Ecto neural progenitor cell (in vitro differentiated cells): Measurements from ENCODE around the gene SART3.
"Not testable (repeated sequence)": the region's sequence is repeated elsewhere in the genome, so short reads cannot be mapped to it uniquely, and the experiment has no call there.

Experiments
- DNase-seq: peaks from one replicate; pipeline ENCODE4 v3.0.0-alpha.2; 2018; ENCODE audit warnings: low spot score

The SART3 gene

GRCh38 chr12:108597559-108598471 is 36.8 kb upstream of the SART3 start, which contains the start of gene TMEM119:
TSS of gene TMEM119 (minus strand) at chr12:108598084. CDS start at chr12:108592383, 5,701 bp downstream.
- DNase-seq, result peak; percentile 79

GRCh38 chr12:108596854-108597558 is 36.0 kb upstream of the SART3 start:
- DNase-seq, result no peak

- no peak for DNase-seq
These were observed 35.0 kb upstream of the SART3 start for GRCh38 chr12:108595711-108596647.

GRCh38 chr12:108594960-108595710 is 34.2 kb upstream of the SART3 start:
- DNase-seq, result no peak

GRCh38 chr12:108594323-108594903 is 33.4 kb upstream of the SART3 start:
- DNase-seq, result no peak

- no peak for DNase-seq
These were observed 31.3 kb upstream of the SART3 start for GRCh38 chr12:108592033-108592909.

- no peak for DNase-seq
These were observed 30.5 kb upstream of the SART3 start for GRCh38 chr12:108591267-108591980.

- not testable (repeated sequence) for DNase-seq
These were observed 29.5 kb upstream of the SART3 start for GRCh38 chr12:108590463-108590862.

- no peak for DNase-seq
These were observed 28.9 kb upstream of the SART3 start for GRCh38 chr12:108589840-108590229.

- DNase-seq, result no peak
These were observed 28.3 kb upstream of the SART3 start for GRCh38 chr12:108589028-108589839.

- DNase-seq, result no peak
These were observed 26.9 kb upstream of the SART3 start for GRCh38 chr12:108587826-108588225.

GRCh38 chr12:108586306-108586705 is 25.3 kb upstream of the SART3 start:
- DNase-seq, result no peak

- no peak for DNase-seq
These were observed 24.9 kb upstream of the SART3 start for GRCh38 chr12:108585864-108586263.

GRCh38 chr12:108584456-108585065 is 23.6 kb upstream of the SART3 start:
- no peak for DNase-seq

- DNase-seq, result no peak
These were observed 23.0 kb upstream of the SART3 start for GRCh38 chr12:108583991-108584390.

- DNase-seq, result no peak
These were observed 22.2 kb upstream of the SART3 start for GRCh38 chr12:108582978-108583770.

GRCh38 chr12:108582509-108582908 is 21.5 kb upstream of the SART3 start:
- no peak for DNase-seq
